SK-N-SH treated with all-trans-retinoic acid at 6 μM for 48 hours (cell line): ENCODE measurements around the gene ZXDC.

ENCODE experiments used
- ARNTL ChIP-seq: fragments of 450-650 bp; formaldehyde crosslinking; IDR thresholded peaks from 2 replicates; pipeline ENCODE4 v1.5.0; 2020; ENCODE audit warnings: low read depth, mild to moderate bottlenecking, moderate library complexity, borderline replicate concordance
- ESRRG ChIP-seq: fragments of 250-450 bp; sonication (Bioruptor Pico); IDR thresholded peaks from 2 replicates; pipeline ENCODE4 v1.6.1; 2021; ENCODE audit warnings: mild to moderate bottlenecking
- GLIS3 ChIP-seq: fragments of 250-450 bp; sonication (Bioruptor Pico); IDR thresholded peaks from 2 replicates; pipeline ENCODE4 v1.5.0; 2020; ENCODE audit warnings: mild to moderate bottlenecking, moderate library complexity
- OSR1 ChIP-seq: fragments of 250-450 bp; sonication (Bioruptor Pico); IDR thresholded peaks from 2 replicates; pipeline ENCODE4 v1.8.0; 2022; ENCODE audit warnings: moderate library complexity, mild to moderate bottlenecking, inconsistent platforms
- TCF4 ChIP-seq: fragments of 250-450 bp; sonication (Bioruptor Pico); IDR thresholded peaks from 2 replicates; pipeline ENCODE4 v1.8.0; 2021; ENCODE audit warnings: mild to moderate bottlenecking, moderate library complexity, borderline replicate concordance
- ZC3H10 ChIP-seq: fragments of 250-450 bp; sonication (Bioruptor Pico); IDR thresholded peaks from 2 replicates; pipeline ENCODE4 v1.5.1; 2021; ENCODE audit warnings: mild to moderate bottlenecking, moderate library complexity
- ZFP3 ChIP-seq: fragments of 250-450 bp; sonication (Bioruptor Pico); IDR thresholded peaks from 2 replicates; pipeline ENCODE4 v1.5.0; 2020; ENCODE audit warnings: mild to moderate bottlenecking, moderate library complexity
- ZFP30 ChIP-seq: fragments of 450-650 bp; formaldehyde crosslinking; IDR thresholded peaks from 2 replicates; pipeline ENCODE4 v1.5.0; 2022; ENCODE audit warnings: mild to moderate bottlenecking, moderate library complexity
- ZNF8 ChIP-seq: fragments of 450-650 bp; formaldehyde crosslinking; IDR thresholded peaks from 2 replicates; pipeline ENCODE4 v1.5.0; 2020; ENCODE audit warnings: mild to moderate bottlenecking, moderate library complexity
- TF ChIP-seq, protein P1 (sequence below): fragments of 250-450 bp; sonication (Bioruptor Pico); IDR thresholded peaks from 2 replicates; pipeline ENCODE4 v1.5.1; 2020; ENCODE audit warnings: low read depth, mild to moderate bottlenecking, moderate library complexity
- TF ChIP-seq, protein P2 (sequence below): fragments of 250-450 bp; sonication (Bioruptor Pico); IDR thresholded peaks from 2 replicates; pipeline ENCODE4 v1.8.0; 2020; ENCODE audit warnings: mild to moderate bottlenecking, moderate library complexity, borderline replicate concordance
- TF ChIP-seq, protein P3 (sequence below): fragments of 250-450 bp; sonication (Bioruptor Pico); IDR thresholded peaks from 2 replicates; pipeline ENCODE4 v1.8.0; 2021; ENCODE audit warnings: low read depth, mild to moderate bottlenecking, moderate library complexity, borderline replicate concordance
- TF ChIP-seq, protein P4 (sequence below): fragments of 250-450 bp; sonication (Bioruptor Pico); IDR thresholded peaks from 2 replicates; pipeline ENCODE4 v1.5.1; 2021; ENCODE audit warnings: mild to moderate bottlenecking, moderate library complexity

DNA sequence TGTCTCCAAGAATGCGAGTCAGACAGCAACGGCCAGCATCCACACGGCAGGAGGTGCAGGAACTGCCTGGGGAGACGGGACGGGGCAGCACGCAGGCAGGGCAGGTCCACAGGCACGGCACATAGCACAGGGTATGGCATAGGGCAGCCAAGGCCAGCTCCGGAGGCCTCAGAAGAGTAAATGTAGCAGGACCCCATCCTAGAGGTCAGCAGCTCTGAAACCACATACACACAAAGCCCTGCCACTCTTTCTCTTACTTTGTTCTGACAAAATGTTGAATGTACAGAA lies 26.9 kb downstream of the ZXDC start:
- TF ChIP-seq ZFP30 (no peak), TCF4 (CRISPR knock-in tag) (no peak), ZNF8 (CRISPR knock-in tag) (no peak), OSR1 (no peak), ZFP3 (no peak), ARNTL (CRISPR knock-in tag) (no peak), GLIS3 (CRISPR knock-in tag) (no peak), ZC3H10 (no peak), ESRRG (no peak)
- TF ChIP-seq, protein P1, sequence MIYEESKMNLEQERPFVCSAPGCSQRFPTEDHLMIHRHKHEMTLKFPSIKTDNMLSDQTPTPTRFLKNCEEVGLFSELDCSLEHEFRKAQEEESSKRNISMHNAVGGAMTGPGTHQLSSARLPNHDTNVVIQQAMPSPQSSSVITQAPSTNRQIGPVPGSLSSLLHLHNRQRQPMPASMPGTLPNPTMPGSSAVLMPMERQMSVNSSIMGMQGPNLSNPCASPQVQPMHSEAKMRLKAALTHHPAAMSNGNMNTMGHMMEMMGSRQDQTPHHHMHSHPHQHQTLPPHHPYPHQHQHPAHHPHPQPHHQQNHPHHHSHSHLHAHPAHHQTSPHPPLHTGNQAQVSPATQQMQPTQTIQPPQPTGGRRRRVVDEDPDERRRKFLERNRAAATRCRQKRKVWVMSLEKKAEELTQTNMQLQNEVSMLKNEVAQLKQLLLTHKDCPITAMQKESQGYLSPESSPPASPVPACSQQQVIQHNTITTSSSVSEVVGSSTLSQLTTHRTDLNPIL (CRISPR knock-in tag), result no peak
- TF ChIP-seq, protein P2, sequence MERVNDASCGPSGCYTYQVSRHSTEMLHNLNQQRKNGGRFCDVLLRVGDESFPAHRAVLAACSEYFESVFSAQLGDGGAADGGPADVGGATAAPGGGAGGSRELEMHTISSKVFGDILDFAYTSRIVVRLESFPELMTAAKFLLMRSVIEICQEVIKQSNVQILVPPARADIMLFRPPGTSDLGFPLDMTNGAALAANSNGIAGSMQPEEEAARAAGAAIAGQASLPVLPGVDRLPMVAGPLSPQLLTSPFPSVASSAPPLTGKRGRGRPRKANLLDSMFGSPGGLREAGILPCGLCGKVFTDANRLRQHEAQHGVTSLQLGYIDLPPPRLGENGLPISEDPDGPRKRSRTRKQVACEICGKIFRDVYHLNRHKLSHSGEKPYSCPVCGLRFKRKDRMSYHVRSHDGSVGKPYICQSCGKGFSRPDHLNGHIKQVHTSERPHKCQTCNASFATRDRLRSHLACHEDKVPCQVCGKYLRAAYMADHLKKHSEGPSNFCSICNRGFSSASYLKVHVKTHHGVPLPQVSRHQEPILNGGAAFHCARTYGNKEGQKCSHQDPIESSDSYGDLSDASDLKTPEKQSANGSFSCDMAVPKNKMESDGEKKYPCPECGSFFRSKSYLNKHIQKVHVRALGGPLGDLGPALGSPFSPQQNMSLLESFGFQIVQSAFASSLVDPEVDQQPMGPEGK (CRISPR knock-in tag), result no peak
- TF ChIP-seq, protein P3, sequence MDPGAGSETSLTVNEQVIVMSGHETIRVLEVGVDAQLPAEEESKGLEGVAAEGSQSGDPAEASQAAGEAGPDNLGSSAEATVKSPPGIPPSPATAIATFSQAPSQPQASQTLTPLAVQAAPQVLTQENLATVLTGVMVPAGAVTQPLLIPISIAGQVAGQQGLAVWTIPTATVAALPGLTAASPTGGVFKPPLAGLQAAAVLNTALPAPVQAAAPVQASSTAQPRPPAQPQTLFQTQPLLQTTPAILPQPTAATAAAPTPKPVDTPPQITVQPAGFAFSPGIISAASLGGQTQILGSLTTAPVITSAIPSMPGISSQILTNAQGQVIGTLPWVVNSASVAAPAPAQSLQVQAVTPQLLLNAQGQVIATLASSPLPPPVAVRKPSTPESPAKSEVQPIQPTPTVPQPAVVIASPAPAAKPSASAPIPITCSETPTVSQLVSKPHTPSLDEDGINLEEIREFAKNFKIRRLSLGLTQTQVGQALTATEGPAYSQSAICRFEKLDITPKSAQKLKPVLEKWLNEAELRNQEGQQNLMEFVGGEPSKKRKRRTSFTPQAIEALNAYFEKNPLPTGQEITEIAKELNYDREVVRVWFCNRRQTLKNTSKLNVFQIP, result no peak
- TF ChIP-seq, protein P4, sequence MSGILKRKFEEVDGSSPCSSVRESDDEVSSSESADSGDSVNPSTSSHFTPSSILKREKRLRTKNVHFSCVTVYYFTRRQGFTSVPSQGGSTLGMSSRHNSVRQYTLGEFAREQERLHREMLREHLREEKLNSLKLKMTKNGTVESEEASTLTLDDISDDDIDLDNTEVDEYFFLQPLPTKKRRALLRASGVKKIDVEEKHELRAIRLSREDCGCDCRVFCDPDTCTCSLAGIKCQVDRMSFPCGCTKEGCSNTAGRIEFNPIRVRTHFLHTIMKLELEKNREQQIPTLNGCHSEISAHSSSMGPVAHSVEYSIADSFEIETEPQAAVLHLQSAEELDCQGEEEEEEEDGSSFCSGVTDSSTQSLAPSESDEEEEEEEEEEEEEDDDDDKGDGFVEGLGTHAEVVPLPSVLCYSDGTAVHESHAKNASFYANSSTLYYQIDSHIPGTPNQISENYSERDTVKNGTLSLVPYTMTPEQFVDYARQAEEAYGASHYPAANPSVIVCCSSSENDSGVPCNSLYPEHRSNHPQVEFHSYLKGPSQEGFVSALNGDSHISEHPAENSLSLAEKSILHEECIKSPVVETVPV (CRISPR knock-in tag), result no peak
